C4-2B (cell line): ENCODE measurements around the gene PBX1.

Experiments
- ZFX ChIP-seq: fragments of 450-650 bp; IDR thresholded peaks from 2 replicates; pipeline ENCODE4 v1.6.1; 2017
- TF ChIP-seq, protein P1 (sequence below): fragments of 450-650 bp; conservative IDR thresholded peaks from 2 replicates; pipeline ENCODE4 v1.5.1; 2017; ENCODE audit warnings: mild to moderate bottlenecking

DNA sequence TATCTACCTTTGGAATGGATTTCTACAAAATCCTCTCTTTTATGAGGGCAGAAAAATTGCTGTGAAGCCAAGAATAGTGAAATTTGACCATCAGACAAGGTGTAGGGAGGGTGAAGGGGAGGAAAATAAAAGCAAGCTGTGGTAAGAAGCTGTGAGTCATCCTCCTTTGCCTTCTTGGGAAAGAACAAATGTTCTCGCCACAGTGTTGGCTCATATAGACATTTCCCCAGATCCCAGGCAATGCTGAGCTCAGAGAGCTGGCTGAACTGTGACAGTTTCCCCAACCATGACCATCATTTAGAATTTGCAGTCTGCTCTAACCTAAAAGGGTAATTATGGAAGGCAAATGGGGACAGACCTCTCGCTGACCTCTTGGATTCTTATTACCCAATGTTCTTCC, 235.4 kb downstream of the PBX1 start:
- TF ChIP-seq, protein P1, sequence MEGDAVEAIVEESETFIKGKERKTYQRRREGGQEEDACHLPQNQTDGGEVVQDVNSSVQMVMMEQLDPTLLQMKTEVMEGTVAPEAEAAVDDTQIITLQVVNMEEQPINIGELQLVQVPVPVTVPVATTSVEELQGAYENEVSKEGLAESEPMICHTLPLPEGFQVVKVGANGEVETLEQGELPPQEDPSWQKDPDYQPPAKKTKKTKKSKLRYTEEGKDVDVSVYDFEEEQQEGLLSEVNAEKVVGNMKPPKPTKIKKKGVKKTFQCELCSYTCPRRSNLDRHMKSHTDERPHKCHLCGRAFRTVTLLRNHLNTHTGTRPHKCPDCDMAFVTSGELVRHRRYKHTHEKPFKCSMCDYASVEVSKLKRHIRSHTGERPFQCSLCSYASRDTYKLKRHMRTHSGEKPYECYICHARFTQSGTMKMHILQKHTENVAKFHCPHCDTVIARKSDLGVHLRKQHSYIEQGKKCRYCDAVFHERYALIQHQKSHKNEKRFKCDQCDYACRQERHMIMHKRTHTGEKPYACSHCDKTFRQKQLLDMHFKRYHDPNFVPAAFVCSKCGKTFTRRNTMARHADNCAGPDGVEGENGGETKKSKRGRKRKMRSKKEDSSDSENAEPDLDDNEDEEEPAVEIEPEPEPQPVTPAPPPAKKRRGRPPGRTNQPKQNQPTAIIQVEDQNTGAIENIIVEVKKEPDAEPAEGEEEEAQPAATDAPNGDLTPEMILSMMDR: no peak
- TF ChIP-seq ZFX: no peak
